Measurements from ENCODE around the gene SYNE3. TPM values are rescaled to one million over a fixed set of nuclear protein-coding genes. Genes with fewer than 3 reads are reported as not detected.

SYNE3 gene
- total and polyA plus RNA-seq, 10 of the 15 experiments (the other 5 are each of a cell fraction or from before 2014, with no cell fraction given), result 1.4 to 44.1 (median 13.4) TPM

GRCh38 chr14:95499354-95499750 lies 17.1 kb downstream of the SYNE3 start:
- SMC1A ChIA-PET (ENCODE audit: uncharacterized antibody, unreplicated experiment), result interaction anchor here (0.8 to 8.2 kb wide), 4 partner anchors 16 to 27 kb away, joined by 3 to 69 read pairs (median 4); no protein-coding TSS in a partner anchor
- Histone ChIP-seq H3K9me3 (replicated peaks; ENCODE audit: control insufficient read depth, insufficient read depth, low read length) (no peaks in the 10 kb centered on the region), H3K79me2 (ENCODE audit: control insufficient read depth, insufficient read depth, low read length) (peaks cover 87% of the 10 kb centered on the region), H3K9ac (ENCODE audit: control insufficient read depth, insufficient read depth, low read length) (no peak overlapping the region), H3K36me3 (ENCODE audit: control insufficient read depth in 2 of 2, insufficient read depth in 2 of 2, low read length in 1 of 2) (peaks cover 9 to 19% of the 10 kb centered on the region in 2 experiments), H3K4me1 (ENCODE audit: control insufficient read depth, insufficient read depth, low read length) (peaks cover 90% of the 10 kb centered on the region), H4K20me1 (ENCODE audit: control insufficient read depth, insufficient read depth) (no peaks in the 10 kb centered on the region), H2AFZ (ENCODE audit: control insufficient read depth, low read depth, low read length) (no peak overlapping the region), H3K4me3 (no peak overlapping the region), H3K27me3 (replicated peaks in 1 of 2; ENCODE audit: control insufficient read depth in 2 of 2, insufficient read depth in 2 of 2, low read length in 1 of 2) (no peaks in the 10 kb centered on the region), H3K27ac (ENCODE audit: control insufficient read depth, insufficient read depth) (peak overlapping the region; percentile 21), H3K4me2 (ENCODE audit: control insufficient read depth, insufficient read depth) (peak overlapping the region; percentile 69)
- no TSS peak for BruUV-seq (replicated peaks)
- intact Hi-C loops (cut with micrococcal nuclease; ENCODE audit: unreplicated experiment), result loop anchor here (5.0 kb wide), 1 partner anchor 33 kb away; no protein-coding TSS in a partner anchor
- POLR2A ChIA-PET, result interaction anchor here (1.2 to 17.4 kb wide), 2 partner anchors 10 to 16 kb away, joined by 4 to 276 read pairs; partner anchors contain the start of gene SYNE3
- CTCF ChIA-PET, result interaction anchor here (1.6 to 3.3 kb wide), 4 partner anchors 20 to 28 kb away, joined by 4 to 15 read pairs (median 6); no protein-coding TSS in a partner anchor
- TF ChIP-seq SMARCA5 (IDR thresholded peaks at IDR 0.05), result peak; percentile 97
- TF ChIP-seq ZNF217 (IDR thresholded peaks at IDR 0.05), result peak; percentile 67; the same call in 1 of the 2 replicates
- no peak for TF ChIP-seq NFIC (IDR thresholded peaks at IDR 0.05; ENCODE audit: low read depth, low read length)
- no peak for TF ChIP-seq MTA2 (IDR thresholded peaks at IDR 0.05; ENCODE audit: low read depth)
- TF ChIP-seq SMAD5 (IDR thresholded peaks at IDR 0.05; ENCODE audit: low read depth), result no peak
- no peak for TF ChIP-seq ZSCAN29 (IDR thresholded peaks at IDR 0.05)
- peak; percentile 57 for TF ChIP-seq RUNX3 (IDR thresholded peaks at IDR 0.05; ENCODE audit: low read length)
- in situ Hi-C loops (cut with MboI), result no loop called here
- RAD21 ChIA-PET (ENCODE audit: unreplicated experiment), result interaction anchor here (1.0 to 4.3 kb wide), 4 partner anchors 16 to 52 kb away, joined by 3 to 17 read pairs (median 4); partner anchors contain the start of gene SYNE3
- ATAC-seq, result no peak
- FAIRE-seq, result no peak
- DNase-seq (ENCODE audit: low read depth, low spot score), result no peak
- WGBS (ENCODE audit: insufficient coverage, insufficient replicate concordance, low lambda C conversion rate, missing lambda C conversion rate), result 3% methylated on average over 1 of the region's 1 CpG

Data from GM12878 (cell line).